AG04450 (cell line): ENCODE measurements around the gene FAM135A. TPM values are rescaled to one million over a fixed set of nuclear protein-coding genes. Genes with fewer than 3 reads are reported as not detected.
"Not testable (repeated sequence)": the region's sequence is repeated elsewhere in the genome, so short reads cannot be mapped to it uniquely, and the experiment has no call there.

Experiments used
- CTCF ChIA-PET: fragments of 300-600, 350-600 bp; formaldehyde crosslinking; extraction: SDS; loops from one replicate; lab custom pipeline; 2022; ENCODE audit warnings: antibody characterized with exemption, inconsistent platforms; lab: Charles Lee
- POLR2A ChIA-PET: fragments of 350-600 bp; formaldehyde crosslinking; extraction: SDS; loops from one replicate; lab custom pipeline; 2021; ENCODE audit warnings: antibody characterized with exemption, inconsistent platforms; lab: Yijun Ruan, JAX
- DNase-seq: peaks from one replicate; pipeline ENCODE4 v3.0.0-alpha.2; 2011; ENCODE audit warnings: low read depth, low spot score
- H3K27ac ChIP-seq: one replicate; pipeline ENCODE4 v1.5.1; 2012; ENCODE audit warnings: low read depth, low read length, control low read depth
- H3K27me3 ChIP-seq: one replicate; pipeline ENCODE4 v1.6.0; 2012; ENCODE audit warnings: low read length; ENCODE audit not compliant: control insufficient read depth, insufficient read depth
- H3K4me3 ChIP-seq: 2 replicates; pipeline ENCODE4 v1.5.1; 2011; ENCODE audit warnings: mild to moderate bottlenecking, low read depth, low read length, control low read depth
- H3K9me3 ChIP-seq: 2 replicates; pipeline ENCODE4 v1.5.1; 2012; ENCODE audit warnings: low read length; ENCODE audit not compliant: control insufficient read depth, insufficient read depth
- CTCF ChIP-seq: IDR thresholded peaks from 2 replicates; pipeline ENCODE4 v1.5.1; 2011; ENCODE audit warnings: low read depth, low read length, control low read depth, inconsistent platforms
- polyA plus RNA-seq: library from polyadenylated mRNA; depleted of rRNA; stranded (reverse); fragments of >200 nt; gene quantifications from 2 replicates; pipeline ENCODE4 v1.2.3, GENCODE V29; 2011; rRNA removed
- small RNA-seq: library from RNA; depleted of rRNA; stranded (forward); fragments of <200 nt; gene quantifications from one replicate; pipeline ENCODE3, GENCODE V24; 2012; ENCODE audit warnings: low read depth; ENCODE audit not compliant: insufficient read length

Gene FAM135A
- polyA plus RNA-seq, 1 experiment, result 9.8 TPM

GRCh38 chr6:70604254-70604653 lies 190.9 kb downstream of the FAM135A start:
- ChIA-PET CTCF (no interaction called here), POLR2A (no interaction called here)
- TF ChIP-seq CTCF, result no peak
- DNase-seq, result no peak
- H3K9me3 ChIP-seq, result no peaks in the 10 kb centered on the region
- H3K4me3 ChIP-seq, result no peak overlapping the region
- no peaks in the 10 kb centered on the region for H3K27me3 ChIP-seq
- no peak overlapping the region for H3K27ac ChIP-seq

GRCh38 chr6:70607371-70607770 lies 194.1 kb downstream of the FAM135A start:
- DNase-seq, H3K4me3 ChIP-seq, H3K9me3 ChIP-seq, CTCF ChIA-PET, H3K27me3 ChIP-seq, POLR2A ChIA-PET, H3K27ac ChIP-seq: not testable (repeated sequence)

- POLR2A ChIA-PET, result not testable (repeated sequence)
Observed at GRCh38 chr6:70609181-70609580, 195.9 kb downstream of the FAM135A start.

More at GRCh38 chr6:70609181-70609580, 195.9 kb downstream of the FAM135A start:
- H3K4me3 ChIP-seq, DNase-seq, H3K27ac ChIP-seq, CTCF ChIA-PET, H3K27me3 ChIP-seq, H3K9me3 ChIP-seq: not testable (repeated sequence)

Small RNAs within 50 kb of the gene (small RNA-seq; reads per million reads assigned to genes)
- not detected for gene RNU7-48P

Other genes with a start within 250 kb of the FAM135A start
- gene COL9A1, start 110.4 kb upstream of the FAM135A start, polyA plus RNA-seq, result not detected in 2 replicates
- gene SDHAF4, start 153.4 kb downstream of the FAM135A start, polyA plus RNA-seq, result 7.4 and 8.3 TPM in 2 replicates